Brain microvascular endothelial cell (primary cell): ENCODE measurements around the gene MAB21L3.

Experiments
- DNase-seq: peaks from one replicate; pipeline ENCODE4 v3.0.0-alpha.2; 2020
- H3K27ac ChIP-seq: fragments of 250-450 bp; sonication (Bioruptor Pico); 2 replicates; pipeline ENCODE4 v1.5.1; 2020; ENCODE audit warnings: mild to moderate bottlenecking, moderate library complexity
- H3K27me3 ChIP-seq: fragments of 250-450 bp; sonication (Bioruptor Pico); replicated peaks from 2 replicates; pipeline ENCODE4 v1.5.1; 2020; ENCODE audit warnings: mild to moderate bottlenecking
- H3K36me3 ChIP-seq: fragments of 250-450 bp; sonication (Bioruptor Pico); replicated peaks from 2 replicates; pipeline ENCODE4 v1.5.1; 2020; ENCODE audit warnings: mild to moderate bottlenecking
- H3K4me3 ChIP-seq: 2 replicates; pipeline ENCODE4 v1.5.1; 2011; ENCODE audit warnings: low read depth, mild to moderate bottlenecking, control low read depth, low read length, moderate library complexity
- in situ Hi-C: cut with HindIII; loops from 2 replicates; pipeline ENCODE4 v1.10.0; 2017; ENCODE audit warnings: low sequenced_read_pairs, low pct_ligation_motif_present
- TF ChIP-seq, protein P1 (sequence below): IDR thresholded peaks from 2 replicates; pipeline ENCODE4 v1.5.1; 2011; ENCODE audit warnings: low read depth, mild to moderate bottlenecking, moderate library complexity, low read length, control low read depth, inconsistent platforms; ENCODE audit errors: missing control alignments

Gene MAB21L3

DNA sequence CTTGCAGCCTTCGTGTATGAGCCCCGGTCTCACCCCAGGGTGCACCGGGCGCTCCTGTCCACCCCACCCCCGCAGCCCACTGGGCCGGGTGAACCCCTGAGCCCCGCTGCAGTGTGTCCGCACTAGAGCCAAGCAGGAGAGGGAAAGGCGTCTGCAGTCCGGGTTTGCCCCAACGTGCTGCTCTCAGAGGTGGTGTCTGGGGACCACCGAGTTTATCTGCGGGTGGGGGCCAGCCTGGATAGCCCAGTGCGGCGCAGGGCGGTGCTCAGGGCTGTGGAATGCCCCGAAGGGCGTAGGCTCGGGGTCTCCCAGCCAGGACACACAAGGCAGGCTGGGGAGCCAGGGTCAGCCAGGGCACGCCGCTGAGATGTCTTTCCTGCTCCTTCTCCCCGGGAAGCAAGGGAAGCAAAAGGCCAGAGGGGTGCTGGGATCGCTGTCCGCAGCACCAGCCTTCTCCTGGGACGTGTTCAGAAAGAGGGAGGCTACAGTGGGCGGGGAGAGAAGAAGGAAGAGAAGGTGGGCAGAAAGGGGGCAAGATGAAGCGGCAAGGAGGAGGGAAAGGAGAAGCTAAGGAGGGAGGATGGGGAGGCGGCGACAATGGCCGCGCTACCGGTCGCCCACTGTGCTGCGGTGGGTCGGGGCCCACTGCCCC lies 56.6 kb downstream of the MAB21L3 start:
- TF ChIP-seq, protein P1, sequence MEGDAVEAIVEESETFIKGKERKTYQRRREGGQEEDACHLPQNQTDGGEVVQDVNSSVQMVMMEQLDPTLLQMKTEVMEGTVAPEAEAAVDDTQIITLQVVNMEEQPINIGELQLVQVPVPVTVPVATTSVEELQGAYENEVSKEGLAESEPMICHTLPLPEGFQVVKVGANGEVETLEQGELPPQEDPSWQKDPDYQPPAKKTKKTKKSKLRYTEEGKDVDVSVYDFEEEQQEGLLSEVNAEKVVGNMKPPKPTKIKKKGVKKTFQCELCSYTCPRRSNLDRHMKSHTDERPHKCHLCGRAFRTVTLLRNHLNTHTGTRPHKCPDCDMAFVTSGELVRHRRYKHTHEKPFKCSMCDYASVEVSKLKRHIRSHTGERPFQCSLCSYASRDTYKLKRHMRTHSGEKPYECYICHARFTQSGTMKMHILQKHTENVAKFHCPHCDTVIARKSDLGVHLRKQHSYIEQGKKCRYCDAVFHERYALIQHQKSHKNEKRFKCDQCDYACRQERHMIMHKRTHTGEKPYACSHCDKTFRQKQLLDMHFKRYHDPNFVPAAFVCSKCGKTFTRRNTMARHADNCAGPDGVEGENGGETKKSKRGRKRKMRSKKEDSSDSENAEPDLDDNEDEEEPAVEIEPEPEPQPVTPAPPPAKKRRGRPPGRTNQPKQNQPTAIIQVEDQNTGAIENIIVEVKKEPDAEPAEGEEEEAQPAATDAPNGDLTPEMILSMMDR, result no peak
- no peaks in the 10 kb centered on the region for H3K36me3 ChIP-seq
- H3K27ac ChIP-seq, result no peak overlapping the region
- no peak for DNase-seq
- H3K27me3 ChIP-seq, result peaks cover 2% of the 10 kb centered on the region
- in situ Hi-C loops, result loop anchor here (25.0 kb wide), 1 partner anchor 320 kb away; no protein-coding TSS in a partner anchor
- peak overlapping the region; percentile 66 for H3K4me3 ChIP-seq

DNA sequence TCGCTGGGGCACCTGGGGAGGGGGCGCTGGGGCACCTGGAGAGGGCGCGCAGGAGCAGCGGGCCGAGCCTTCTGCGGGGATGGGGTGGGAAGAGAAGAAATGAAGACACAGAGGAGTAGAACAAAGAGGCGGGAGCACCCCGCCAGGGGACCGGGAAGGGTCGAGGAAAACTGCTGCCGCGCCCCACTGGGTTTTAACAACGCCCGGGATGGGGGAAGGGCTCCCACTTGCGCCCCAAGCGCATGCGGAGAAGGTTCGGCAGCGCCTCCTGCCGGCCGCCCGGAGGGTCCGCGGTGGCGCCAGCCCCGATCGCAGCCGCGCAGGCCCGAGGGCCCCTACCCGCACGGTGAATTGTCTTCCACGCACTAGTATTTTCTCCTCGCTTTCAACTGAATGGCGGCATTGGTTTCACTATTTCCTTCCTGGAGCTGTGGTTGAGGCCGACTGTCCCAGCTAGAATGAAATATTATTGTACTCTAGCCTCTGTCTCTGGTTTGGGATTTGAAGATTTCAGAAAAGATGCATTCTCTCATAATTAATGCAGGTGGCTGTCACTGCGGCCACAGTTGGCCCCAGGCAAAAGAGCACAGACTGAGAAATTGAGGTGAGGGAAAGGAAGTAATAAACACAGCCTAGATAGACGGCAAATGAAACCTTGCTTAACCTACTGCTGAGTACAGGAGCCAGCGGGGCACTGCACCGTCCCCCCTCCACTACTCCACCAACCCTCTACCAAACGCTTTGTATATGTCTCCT lies 57.3 kb downstream of the MAB21L3 start:
- peak; percentile 27 for DNase-seq
- Histone ChIP-seq H3K36me3 (no peaks in the 10 kb centered on the region), H3K27me3 (peaks cover 3% of the 10 kb centered on the region), H3K27ac (no peak overlapping the region), H3K4me3 (peak overlapping the region; percentile 66)
- TF ChIP-seq, protein P1, result peak; percentile 75
- in situ Hi-C loops, result loop anchor here (25.0 kb wide), 1 partner anchor 319 kb away; no protein-coding TSS in a partner anchor

DNA sequence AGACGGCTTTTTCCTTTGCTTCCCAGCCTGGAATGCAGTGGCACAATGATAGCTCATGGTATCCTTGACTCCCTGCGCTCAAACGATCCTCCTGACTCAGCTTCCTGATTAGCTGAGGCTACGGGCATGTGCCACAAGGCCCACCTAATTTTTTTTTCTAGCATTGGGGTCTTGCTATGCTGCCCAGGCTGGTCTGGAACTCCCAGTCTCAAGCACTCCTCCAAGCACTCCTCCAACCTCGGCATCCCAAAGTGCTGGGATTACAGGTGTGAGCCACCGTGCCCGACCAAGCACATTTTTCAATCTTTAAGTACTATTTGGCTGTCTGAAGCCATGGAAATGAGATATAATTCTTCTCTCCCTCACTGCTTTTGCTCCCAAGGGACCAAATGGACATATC lies 58.7 kb downstream of the MAB21L3 start:
- TF ChIP-seq, protein P1, result no peak

DNA sequence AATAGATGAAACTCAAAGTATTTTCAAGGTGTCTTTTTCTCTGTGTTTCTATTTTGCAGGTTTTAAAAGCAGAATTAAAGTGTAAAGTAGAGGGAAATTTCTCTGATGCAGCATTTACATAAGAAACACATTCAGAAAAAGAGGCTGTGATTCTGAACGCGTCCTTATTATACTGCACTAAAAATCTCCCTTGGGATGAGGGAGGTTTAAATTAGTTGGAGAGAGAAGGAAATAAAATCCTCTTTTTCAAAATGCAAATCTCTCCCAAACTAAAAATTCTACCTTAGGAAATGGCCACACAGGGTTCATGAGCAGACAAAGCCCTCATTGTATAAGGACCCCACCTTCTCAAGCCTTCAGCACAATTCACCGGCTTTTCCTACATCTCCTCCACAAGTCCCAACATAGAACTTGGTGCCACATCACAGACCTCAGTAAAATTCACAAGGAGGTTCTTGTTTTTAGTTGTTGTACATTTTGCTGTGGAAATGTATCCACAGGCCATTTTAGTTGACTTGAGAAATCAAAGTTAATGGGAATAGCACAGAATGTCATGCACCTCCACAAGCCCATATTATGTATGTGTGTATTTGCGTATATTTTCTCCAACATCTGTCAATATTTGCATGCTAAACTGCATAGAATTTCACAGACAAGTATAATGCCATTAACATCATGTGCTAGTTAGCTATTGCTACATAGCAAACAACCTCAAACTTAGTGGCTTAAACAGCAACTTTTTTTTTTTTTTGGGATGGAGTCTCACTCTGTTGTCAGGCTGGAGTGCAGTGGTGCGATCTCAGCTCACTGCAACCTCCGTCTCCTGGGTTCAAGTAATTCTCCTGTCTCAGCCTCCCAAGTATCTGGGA lies 59.8 kb downstream of the MAB21L3 start:
- no peaks in the 10 kb centered on the region for H3K36me3 ChIP-seq
- peaks cover 3% of the 10 kb centered on the region for H3K27me3 ChIP-seq
- TF ChIP-seq, protein P1, result no peak
- DNase-seq, result no peak
- H3K4me3 ChIP-seq, result no peak overlapping the region
- in situ Hi-C loops, result loop anchor here (25.0 kb wide), 1 partner anchor 316 kb away; no protein-coding TSS in a partner anchor
- no peak overlapping the region for H3K27ac ChIP-seq

More for the DNA sequence above, 58.7 kb downstream of the MAB21L3 start:
- no peak overlapping the region for H3K4me3 ChIP-seq
- H3K36me3 ChIP-seq, result no peaks in the 10 kb centered on the region
- no peak overlapping the region for H3K27ac ChIP-seq
- in situ Hi-C loops, result loop anchor here (25.0 kb wide), 1 partner anchor 317 kb away; no protein-coding TSS in a partner anchor
- DNase-seq, result no peak
- H3K27me3 ChIP-seq, result peaks cover 3% of the 10 kb centered on the region

DNA sequence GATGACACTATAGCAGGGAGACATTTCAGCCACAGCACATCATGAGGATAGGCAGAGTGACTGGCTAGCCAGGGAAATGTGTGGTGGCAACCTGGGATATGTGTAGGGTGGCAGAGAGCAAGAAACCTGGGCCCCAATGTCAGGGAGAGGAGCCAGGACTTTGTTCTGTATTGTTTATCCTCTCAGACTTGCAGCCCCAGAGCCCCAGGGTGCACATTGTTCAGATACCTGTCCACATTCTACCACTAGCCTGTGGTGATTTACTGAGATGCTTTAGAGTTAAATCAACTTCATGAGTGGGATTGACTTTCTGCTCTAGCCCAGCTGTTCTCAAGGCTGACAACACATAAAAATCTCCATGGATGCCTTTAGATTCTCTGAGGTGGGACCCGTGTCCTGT lies 61.5 kb downstream of the MAB21L3 start:
- Histone ChIP-seq H3K27ac (no peak overlapping the region), H3K36me3 (no peaks in the 10 kb centered on the region), H3K4me3 (no peak overlapping the region), H3K27me3 (peaks cover 3% of the 10 kb centered on the region)
- in situ Hi-C loops, result loop anchor here (25.0 kb wide), 1 partner anchor 315 kb away; no protein-coding TSS in a partner anchor
- DNase-seq, result no peak
- TF ChIP-seq, protein P1, result no peak
